HCT116 (cell line): ENCODE data around the gene SCN4B. TPM values are rescaled to one million over a fixed set of nuclear protein-coding genes. Genes with fewer than 3 reads are reported as not detected.

Experiments used
- ATAC-seq: fragments of 200-7000 bp; cut with Tn5 transposase; 2 replicates; pipeline ENCODE4 v1.9.1; 2020; ENCODE audit warnings: mild to moderate bottlenecking, moderate library complexity
- BruUV-seq: library from RNA; stranded (reverse); fragments of 400-500 nt; replicated peaks from 2 replicates; lab custom pipeline; 2021; lab: Mats Ljungman, UMichigan
- CTCF ChIA-PET: fragments of 300-600 bp; sonication (Branson Sonifier 250); formaldehyde crosslinking; loops from one replicate; lab custom pipeline; 2021; ENCODE audit warnings: antibody characterized with exemption; lab: Charles Lee
- POLR2A ChIA-PET: fragments of 300-600, 350-600 bp; sonication (Branson Sonifier 250); formaldehyde crosslinking; loops from one replicate; lab custom pipeline; 2021; ENCODE audit warnings: antibody characterized with exemption; lab: Charles Lee
- RAD21 ChIA-PET, 2 experiments: fragments of 300-600 bp; sonication (Branson Sonifier 250); formaldehyde crosslinking; loops; one replicate each; lab custom pipeline; 2023; ENCODE audit warnings: low total read pairs in 2 of 2; ENCODE audit not compliant: uncharacterized antibody in 2 of 2, unreplicated experiment in 2 of 2, low non-redundant PET in 1 of 2; lab: Charles Lee
- DNase-seq: peaks from one replicate; pipeline ENCODE4 v3.0.0-alpha.2; 2010; ENCODE audit warnings: low read depth, low spot score
- H2AFZ ChIP-seq: fragments of 200-600 bp; shearing (Covaris generic), sonication (generic); 2 replicates; pipeline ENCODE4 v1.6.1; 2017; ENCODE audit warnings: low read depth, mixed run types, mixed read lengths, antibody characterized with exemption, low read length; ENCODE audit not compliant: poor library complexity, severe bottlenecking
- H3K27ac ChIP-seq: 2 replicates; pipeline ENCODE4 v1.5.1; 2012; ENCODE audit warnings: low read depth, low read length
- H3K27me3 ChIP-seq: fragments of 200-600 bp; sonication (generic); 2 replicates; pipeline ENCODE4 v1.6.1; 2016; ENCODE audit warnings: mixed run types, low read length, mixed read lengths; ENCODE audit not compliant: insufficient read depth
- H3K36me3 ChIP-seq, 2 experiments: fragments of 200-500 bp in 1 of 2; fragments of 200-600 bp in 1 of 2; sonication (Bioruptor generic) in 1 of 2; sonication (generic) in 1 of 2; 2 replicates each; pipeline versions ENCODE4 v1.5.1 to v1.6.1; 2014 to 2016; ENCODE audit warnings: low read length in 2 of 2, inconsistent platforms in 1 of 2, mixed read lengths in 1 of 2, mixed run types in 1 of 2; ENCODE audit not compliant: insufficient read depth in 2 of 2, control insufficient read depth in 1 of 2
- H3K4me1 ChIP-seq, 2 experiments: fragments of 200-600 bp in 1 of 2; sonication (generic) in 1 of 2; 2 replicates each; pipeline versions ENCODE4 v1.5.1 to v1.6.1; 2012 to 2017; ENCODE audit warnings: low read length in 2 of 2, inconsistent platforms in 1 of 2, mild to moderate bottlenecking in 1 of 2, mixed read lengths in 1 of 2, mixed run types in 1 of 2, moderate library complexity in 1 of 2; ENCODE audit not compliant: insufficient read depth in 2 of 2, control insufficient read depth in 1 of 2
- H3K4me2 ChIP-seq: fragments of 200-600 bp; sonication (generic); 2 replicates; pipeline ENCODE4 v1.6.1; 2017; ENCODE audit warnings: mixed run types, low read length, mixed read lengths
- H3K4me3 ChIP-seq, 2 experiments: fragments of 200-600 bp in 1 of 2; sonication (generic) in 1 of 2; replicated peaks in 1 of 2; 2 replicates each; pipeline ENCODE4 v1.5.1; 2011 to 2016; ENCODE audit warnings: low read length in 2 of 2, control low read depth in 1 of 2, low read depth in 1 of 2, mild to moderate bottlenecking in 1 of 2, mixed read lengths in 1 of 2, mixed run types in 1 of 2
- H3K79me2 ChIP-seq: fragments of 200-600 bp; sonication (generic); 2 replicates; pipeline ENCODE4 v1.6.1; 2017; ENCODE audit warnings: mild to moderate bottlenecking, mixed run types, low read length, moderate library complexity, mixed read lengths; ENCODE audit not compliant: insufficient read depth
- H3K9ac ChIP-seq: fragments of 200-600 bp; sonication (generic); 2 replicates; pipeline ENCODE4 v1.6.1; 2016; ENCODE audit warnings: low read length, mixed read lengths
- H3K9me2 ChIP-seq: fragments of 200-600 bp; sonication (generic), shearing (Covaris generic); 2 replicates; pipeline ENCODE4 v1.6.1; 2017; ENCODE audit warnings: mixed run types, mild to moderate bottlenecking, moderate library complexity; ENCODE audit not compliant: insufficient read depth
- H3K9me3 ChIP-seq, 2 experiments: fragments of 200-500 bp in 1 of 2; fragments of 200-600 bp in 1 of 2; sonication (Bioruptor generic) in 1 of 2; sonication (generic) in 1 of 2; 2 replicates each; pipeline ENCODE4 v1.6.1; 2014 to 2017; ENCODE audit warnings: low read length in 2 of 2, mixed read lengths in 2 of 2, inconsistent platforms in 1 of 2, low read depth in 1 of 2, mild to moderate bottlenecking in 1 of 2, mixed run types in 1 of 2, moderate library complexity in 1 of 2; ENCODE audit not compliant: control insufficient read depth in 1 of 2, insufficient read depth in 1 of 2
- H4K20me1 ChIP-seq: fragments of 200-600 bp; sonication (generic), shearing (Covaris generic); 2 replicates; pipeline ENCODE4 v1.6.1; 2017; ENCODE audit warnings: mixed run types, mild to moderate bottlenecking, moderate library complexity; ENCODE audit not compliant: insufficient read depth
- EGR1 ChIP-seq: IDR thresholded peaks from 2 replicates; pipeline ENCODE4 v1.6.1; 2012; ENCODE audit warnings: low read depth
- ELF1 ChIP-seq: IDR thresholded peaks from 2 replicates; pipeline ENCODE4 v1.6.1; 2012; ENCODE audit warnings: low read depth, borderline replicate concordance
- EZH2 ChIP-seq: fragments of 200-600 bp; sonication (generic); IDR thresholded peaks from 2 replicates; pipeline ENCODE4 v1.6.1; 2017; ENCODE audit warnings: antibody characterized with exemption, mixed run types
- EZH2phosphoT487 ChIP-seq: fragments of 200-600 bp; IDR thresholded peaks from 2 replicates; pipeline ENCODE4 v1.6.1; 2018; ENCODE audit warnings: antibody characterized with exemption, borderline replicate concordance
- FOSL1 ChIP-seq: IDR thresholded peaks from 2 replicates; pipeline ENCODE4 v1.6.1; 2012; ENCODE audit warnings: low read depth
- MAX ChIP-seq: IDR thresholded peaks from 2 replicates; pipeline ENCODE4 v1.6.1; 2012
- POLR2AphosphoS5 ChIP-seq: IDR thresholded peaks from 2 replicates; pipeline ENCODE4 v1.6.1; 2011; ENCODE audit warnings: mild to moderate bottlenecking, low read depth, low read length, moderate library complexity
- RAD21 ChIP-seq: IDR thresholded peaks from 2 replicates; pipeline ENCODE4 v1.6.1; 2012; ENCODE audit warnings: low read depth, mild to moderate bottlenecking
- SIN3A ChIP-seq: IDR thresholded peaks from 2 replicates; pipeline ENCODE4 v1.6.1; 2012; ENCODE audit warnings: low read depth
- SP1 ChIP-seq: IDR thresholded peaks from 2 replicates; pipeline ENCODE4 v1.6.1; 2012; ENCODE audit warnings: low read depth
- TCF7L2 ChIP-seq: IDR thresholded peaks from 2 replicates; pipeline ENCODE4 v1.7.0; 2011; ENCODE audit warnings: borderline replicate concordance, inconsistent platforms; ENCODE audit not compliant: insufficient read depth, insufficient read length; ENCODE audit errors: extremely low read depth
- YY1 ChIP-seq: IDR thresholded peaks from 2 replicates; pipeline ENCODE4 v1.6.1; 2011; ENCODE audit warnings: low read length, low read depth, moderate library complexity, mild to moderate bottlenecking; ENCODE audit not compliant: insufficient replicate concordance; ENCODE audit errors: extremely low read depth
- ZBTB33 ChIP-seq: IDR thresholded peaks from 2 replicates; pipeline ENCODE4 v1.6.1; 2011; ENCODE audit warnings: mild to moderate bottlenecking, low read length, moderate library complexity; ENCODE audit not compliant: insufficient replicate concordance; ENCODE audit errors: extremely low read depth
- ZNF274 ChIP-seq: fragments of 200-500 bp; sonication (Bioruptor generic); IDR thresholded peaks from 2 replicates; pipeline ENCODE4 v1.6.1; 2014; ENCODE audit warnings: mild to moderate bottlenecking, low read depth, low read length, inconsistent platforms
- intact Hi-C: fragments of 100-400 bp; cut with micrococcal nuclease; formaldehyde crosslinking; loops from 2 replicates; pipeline ENCODE4 v1.10.0; 2022
- total RNA-seq: library from RNA; stranded (reverse); gene quantifications from one replicate; pipeline ENCODE4 v1.2.1, GENCODE V29; 2021; ENCODE audit not compliant: unreplicated experiment
- TF ChIP-seq, protein P1 (sequence below), 3 experiments: fragments of 200-600 bp in 1 of 3; sonication (generic) in 1 of 3; IDR thresholded peaks in 2 of 3; conservative IDR thresholded peaks in 1 of 3; 2 replicates each; pipeline ENCODE4 v1.5.1; 2012 to 2017; ENCODE audit warnings: low read depth in 2 of 3, low read length in 2 of 3, antibody characterized with exemption in 1 of 3, borderline replicate concordance in 1 of 3, control low read depth in 1 of 3, mild to moderate bottlenecking in 1 of 3, mixed read lengths in 1 of 3, mixed run types in 1 of 3, moderate library complexity in 1 of 3; ENCODE audit not compliant: insufficient read depth in 1 of 3

The SCN4B gene
- total RNA-seq, 1 experiment from 2014 or later = 0.32 TPM

GRCh38 chr11:118095493-118095892, 57.1 kb downstream of the SCN4B start:
- POLR2A ChIA-PET = interaction anchor here (0.9 kb wide), 1 partner anchor 15 kb away, joined by 3 read pairs; no protein-coding TSS in a partner anchor

DNA sequence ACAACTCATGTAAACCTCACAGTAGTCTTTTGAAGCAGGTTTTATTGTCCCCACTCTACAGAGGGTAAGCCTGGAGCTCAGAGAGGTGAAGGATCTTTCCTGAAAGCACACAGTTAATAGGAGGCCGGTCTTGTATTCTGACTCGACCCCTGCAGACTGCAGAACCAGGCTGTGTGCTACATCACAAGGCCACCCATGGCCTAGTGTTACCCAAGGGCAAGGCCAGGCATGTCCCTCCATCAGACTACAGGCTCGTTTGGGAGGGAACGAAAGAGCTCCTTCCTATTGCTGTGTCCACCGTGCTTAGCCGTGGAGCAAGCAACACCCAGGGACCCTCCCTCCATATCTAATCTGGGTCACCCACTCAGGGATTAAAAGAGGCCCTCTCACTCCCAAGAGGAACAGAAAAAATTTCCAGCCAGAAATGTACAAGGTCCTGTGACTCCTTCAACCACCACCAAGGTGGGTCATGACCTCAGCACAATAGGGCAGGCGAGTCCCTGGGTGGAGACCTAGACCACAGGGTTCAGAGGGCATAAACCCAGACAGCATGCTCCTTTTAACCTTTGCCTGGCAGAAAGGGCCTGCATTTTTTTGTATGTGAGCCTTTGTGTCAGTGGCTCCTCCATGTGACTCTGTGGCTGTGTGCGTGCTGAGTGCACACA, 59.6 kb downstream of the SCN4B start:
- no TSS peak for BruUV-seq
- Histone ChIP-seq H3K9me2 (no peaks in the 10 kb centered on the region), H3K9me3 (no peaks in the 10 kb centered on the region; a peak in 1 of 4 replicates), H3K4me2 (no peak overlapping the region), H3K4me3 (no peak overlapping the region), H2AFZ (no peak overlapping the region), H3K9ac (no peak overlapping the region), H3K79me2 (no peaks in the 10 kb centered on the region), H3K27me3 (no peaks in the 10 kb centered on the region), H3K4me1 (no peaks in the 10 kb centered on the region; a peak in 1 of 4 replicates), H4K20me1 (no peaks in the 10 kb centered on the region), H3K36me3 (no peaks in the 10 kb centered on the region), H3K27ac (no peak overlapping the region)
- intact Hi-C loops = no loop called here
- DNase-seq = no peak
- ChIA-PET RAD21 (no interaction called here), POLR2A (no interaction called here), CTCF (no interaction called here)
- no peak for ATAC-seq
- TF ChIP-seq EZH2 = no peak
- no peak for TF ChIP-seq ZBTB33
- TF ChIP-seq ELF1 = no peak
- TF ChIP-seq ZNF274 = no peak
- no peak for TF ChIP-seq MAX
- TF ChIP-seq YY1 = no peak
- no peak for TF ChIP-seq SP1
- no peak for TF ChIP-seq FOSL1
- TF ChIP-seq, protein P1, sequence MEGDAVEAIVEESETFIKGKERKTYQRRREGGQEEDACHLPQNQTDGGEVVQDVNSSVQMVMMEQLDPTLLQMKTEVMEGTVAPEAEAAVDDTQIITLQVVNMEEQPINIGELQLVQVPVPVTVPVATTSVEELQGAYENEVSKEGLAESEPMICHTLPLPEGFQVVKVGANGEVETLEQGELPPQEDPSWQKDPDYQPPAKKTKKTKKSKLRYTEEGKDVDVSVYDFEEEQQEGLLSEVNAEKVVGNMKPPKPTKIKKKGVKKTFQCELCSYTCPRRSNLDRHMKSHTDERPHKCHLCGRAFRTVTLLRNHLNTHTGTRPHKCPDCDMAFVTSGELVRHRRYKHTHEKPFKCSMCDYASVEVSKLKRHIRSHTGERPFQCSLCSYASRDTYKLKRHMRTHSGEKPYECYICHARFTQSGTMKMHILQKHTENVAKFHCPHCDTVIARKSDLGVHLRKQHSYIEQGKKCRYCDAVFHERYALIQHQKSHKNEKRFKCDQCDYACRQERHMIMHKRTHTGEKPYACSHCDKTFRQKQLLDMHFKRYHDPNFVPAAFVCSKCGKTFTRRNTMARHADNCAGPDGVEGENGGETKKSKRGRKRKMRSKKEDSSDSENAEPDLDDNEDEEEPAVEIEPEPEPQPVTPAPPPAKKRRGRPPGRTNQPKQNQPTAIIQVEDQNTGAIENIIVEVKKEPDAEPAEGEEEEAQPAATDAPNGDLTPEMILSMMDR (IDR thresholded peaks at IDR 0.05 in 2 of 3, conservative IDR thresholded peaks at IDR 0.05 in 1 of 3; ENCODE audit: borderline replicate concordance in 1 of 3, insufficient read depth in 1 of 3, low read depth in 2 of 3, low read length in 2 of 3) = no peak
- no peak for TF ChIP-seq RAD21
- no peak for TF ChIP-seq EZH2phosphoT487
- no peak for TF ChIP-seq SIN3A
- no peak for TF ChIP-seq TCF7L2

More at GRCh38 chr11:118095493-118095892, 57.1 kb downstream of the SCN4B start:
- H3K9ac ChIP-seq = no peak overlapping the region
- H2AFZ ChIP-seq = no peak overlapping the region
- no peaks in the 10 kb centered on the region for H3K9me2 ChIP-seq
- CTCF ChIA-PET = no interaction called here
- H4K20me1 ChIP-seq = no peaks in the 10 kb centered on the region
- RAD21 ChIA-PET = interaction anchor here in 1 of 2 experiments (0.9 kb wide), 1 partner anchor 278 kb away, joined by 3 read pairs; no protein-coding TSS in a partner anchor
- H3K4me3 ChIP-seq = no peak overlapping the region
- TF ChIP-seq POLR2AphosphoS5 (no peak), FOSL1 (no peak), EGR1 (no peak)
- TF ChIP-seq, all 23 proteins: peak for 0
- Histone ChIP-seq H3K27ac (no peak overlapping the region), H3K4me1 (no peaks in the 10 kb centered on the region), H3K79me2 (no peaks in the 10 kb centered on the region), H3K9me3 (no peaks in the 10 kb centered on the region), H3K4me2 (no peak overlapping the region), H3K36me3 (no peaks in the 10 kb centered on the region), H3K27me3 (no peaks in the 10 kb centered on the region)
- ATAC-seq (no peak), DNase-seq (no peak)
- no TSS peak for BruUV-seq
- intact Hi-C loops = no loop called here
